DOHH2 (cell line): ENCODE data around the gene EDN1.

ENCODE experiments used
- H3F3A ChIP-seq: fragments of 200-600 bp; sonication (generic), shearing (Covaris generic); 2 replicates; pipeline ENCODE4 v1.6.0; 2016; ENCODE audit warnings: antibody characterized with exemption, mild to moderate bottlenecking; ENCODE audit not compliant: control insufficient read depth, insufficient read depth
- H3K27ac ChIP-seq: fragments of 200-600 bp; sonication (generic); 2 replicates; pipeline ENCODE4 v1.5.1; 2014; ENCODE audit warnings: low read depth, mild to moderate bottlenecking, low read length, moderate library complexity
- H3K27me3 ChIP-seq: fragments of 200-600 bp; sonication (generic); 2 replicates; pipeline ENCODE4 v1.6.1; 2014; ENCODE audit warnings: mild to moderate bottlenecking, low read length, mixed read lengths; ENCODE audit not compliant: control insufficient read depth
- H3K36me3 ChIP-seq: fragments of 200-600 bp; sonication (generic); 2 replicates; pipeline ENCODE4 v1.6.1; 2014; ENCODE audit warnings: mild to moderate bottlenecking, low read length, moderate library complexity, mixed read lengths; ENCODE audit not compliant: control insufficient read depth
- H3K4me1 ChIP-seq: fragments of 200-600 bp; sonication (generic); 2 replicates; pipeline ENCODE4 v1.6.1; 2014; ENCODE audit warnings: mild to moderate bottlenecking, low read length, mixed read lengths; ENCODE audit not compliant: control insufficient read depth
- H3K4me2 ChIP-seq: fragments of 200-600 bp; sonication (generic); 2 replicates; pipeline ENCODE4 v1.6.0; 2014; ENCODE audit warnings: mild to moderate bottlenecking, low read length, moderate library complexity
- H3K4me3 ChIP-seq: fragments of 200-600 bp; sonication (generic); 2 replicates; pipeline ENCODE4 v1.5.1; 2014; ENCODE audit warnings: mild to moderate bottlenecking, low read length, mixed read lengths
- H3K79me2 ChIP-seq: fragments of 200-600 bp; sonication (generic); 2 replicates; pipeline ENCODE4 v1.6.1; 2014; ENCODE audit warnings: mild to moderate bottlenecking, low read length, mixed read lengths; ENCODE audit not compliant: control insufficient read depth
- H3K9me2 ChIP-seq: fragments of 200-600 bp; sonication (generic); replicated peaks from 2 replicates; pipeline ENCODE4 v1.6.1; 2014; ENCODE audit warnings: mild to moderate bottlenecking, low read length, mixed read lengths; ENCODE audit not compliant: control insufficient read depth
- H3K9me3 ChIP-seq: fragments of 200-600 bp; sonication (generic); 2 replicates; pipeline ENCODE4 v1.6.1; 2014; ENCODE audit warnings: antibody characterized with exemption, low read length, mixed read lengths; ENCODE audit not compliant: control insufficient read depth, insufficient read depth
- H4K20me1 ChIP-seq: fragments of 200-600 bp; sonication (generic); 2 replicates; pipeline ENCODE4 v1.6.0; 2014; ENCODE audit warnings: low read depth, mild to moderate bottlenecking, antibody characterized with exemption, low read length, moderate library complexity; ENCODE audit not compliant: control insufficient read depth, insufficient read depth
- EZH2phosphoT487 ChIP-seq: fragments of 200-600 bp; sonication (generic); IDR thresholded peaks from 2 replicates; pipeline ENCODE4 v1.6.1; 2017; ENCODE audit warnings: borderline replicate concordance, mild to moderate bottlenecking, antibody characterized with exemption, low read length, moderate library complexity, mixed read lengths
- TF ChIP-seq, protein P1 (sequence below): fragments of 200-600 bp; sonication (generic); IDR thresholded peaks from one replicate; pipeline ENCODE4 v1.5.1; 2014; ENCODE audit warnings: antibody characterized with exemption, mild to moderate bottlenecking, low read depth, low read length; ENCODE audit not compliant: poor library complexity, severe bottlenecking

Gene EDN1

DNA sequence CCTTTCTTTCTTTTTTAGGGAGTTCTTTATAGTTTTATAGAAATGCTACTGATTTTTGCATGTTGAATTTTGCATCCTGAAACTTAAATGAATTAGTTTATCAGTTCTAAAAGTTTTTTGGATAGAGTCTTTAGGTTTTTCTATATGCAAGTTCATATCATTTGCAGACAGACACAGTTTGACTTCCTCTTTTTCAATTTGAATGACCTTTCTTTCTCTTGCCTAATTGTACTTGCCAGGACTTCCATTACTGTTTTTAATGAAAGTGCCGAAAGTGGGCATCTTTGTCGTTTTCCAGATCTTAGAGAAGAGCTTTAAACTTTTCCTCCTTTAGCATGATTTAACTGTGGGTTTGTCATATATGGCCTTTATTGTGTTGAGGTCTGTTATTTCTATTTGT, 21.1 kb upstream of the EDN1 start:
- Histone ChIP-seq H3K27me3 (no peaks in the 10 kb centered on the region; the same call in 1 of the 2 replicates), H3F3A (no peaks in the 10 kb centered on the region), H3K27ac (no peak overlapping the region), H3K9me3 (no peaks in the 10 kb centered on the region), H4K20me1 (no peaks in the 10 kb centered on the region), H3K4me1 (no peaks in the 10 kb centered on the region), H3K79me2 (no peaks in the 10 kb centered on the region), H3K4me2 (no peak overlapping the region), H3K36me3 (no peaks in the 10 kb centered on the region), H3K4me3 (no peak overlapping the region), H3K9me2 (no peaks in the 10 kb centered on the region)
- TF ChIP-seq EZH2phosphoT487: no peak
- TF ChIP-seq, protein P1, sequence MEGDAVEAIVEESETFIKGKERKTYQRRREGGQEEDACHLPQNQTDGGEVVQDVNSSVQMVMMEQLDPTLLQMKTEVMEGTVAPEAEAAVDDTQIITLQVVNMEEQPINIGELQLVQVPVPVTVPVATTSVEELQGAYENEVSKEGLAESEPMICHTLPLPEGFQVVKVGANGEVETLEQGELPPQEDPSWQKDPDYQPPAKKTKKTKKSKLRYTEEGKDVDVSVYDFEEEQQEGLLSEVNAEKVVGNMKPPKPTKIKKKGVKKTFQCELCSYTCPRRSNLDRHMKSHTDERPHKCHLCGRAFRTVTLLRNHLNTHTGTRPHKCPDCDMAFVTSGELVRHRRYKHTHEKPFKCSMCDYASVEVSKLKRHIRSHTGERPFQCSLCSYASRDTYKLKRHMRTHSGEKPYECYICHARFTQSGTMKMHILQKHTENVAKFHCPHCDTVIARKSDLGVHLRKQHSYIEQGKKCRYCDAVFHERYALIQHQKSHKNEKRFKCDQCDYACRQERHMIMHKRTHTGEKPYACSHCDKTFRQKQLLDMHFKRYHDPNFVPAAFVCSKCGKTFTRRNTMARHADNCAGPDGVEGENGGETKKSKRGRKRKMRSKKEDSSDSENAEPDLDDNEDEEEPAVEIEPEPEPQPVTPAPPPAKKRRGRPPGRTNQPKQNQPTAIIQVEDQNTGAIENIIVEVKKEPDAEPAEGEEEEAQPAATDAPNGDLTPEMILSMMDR: no peak

DNA sequence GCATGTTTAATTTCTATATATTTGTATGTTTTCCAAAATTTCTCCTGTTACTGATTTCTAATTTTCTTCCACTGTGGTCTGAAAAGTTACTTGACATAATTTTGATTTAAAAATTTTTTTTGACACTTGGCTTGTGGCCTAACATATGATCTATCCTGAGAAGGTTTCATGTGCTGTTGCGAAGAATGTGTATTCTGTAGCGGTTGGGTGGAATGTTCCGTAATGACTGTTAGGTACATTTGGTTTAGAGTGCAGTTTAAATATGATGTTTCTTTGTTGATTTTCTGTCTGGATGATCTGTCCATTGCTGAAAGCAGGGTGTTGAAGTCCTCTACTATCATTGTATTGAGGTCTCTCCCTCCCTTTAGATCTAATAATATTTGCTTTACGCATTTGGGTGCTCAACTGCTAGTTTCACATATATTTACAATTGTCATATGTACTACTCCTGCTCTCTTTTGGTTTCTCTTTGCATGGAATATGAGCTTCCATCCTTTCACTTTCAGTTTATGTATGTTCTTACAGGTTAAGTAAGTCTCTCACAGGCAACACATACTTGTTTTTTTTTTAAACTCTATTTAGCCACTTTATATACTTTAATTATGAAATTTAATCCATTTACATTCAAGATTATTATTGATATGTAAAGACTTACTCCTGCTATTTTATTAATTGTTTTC, 19.5 kb upstream of the EDN1 start:
- Histone ChIP-seq H3K4me2 (no peak overlapping the region), H3K9me2 (no peaks in the 10 kb centered on the region), H3K27ac (no peak overlapping the region), H3K4me1 (no peaks in the 10 kb centered on the region), H3F3A (no peaks in the 10 kb centered on the region), H3K4me3 (no peak overlapping the region), H4K20me1 (no peaks in the 10 kb centered on the region), H3K79me2 (no peaks in the 10 kb centered on the region), H3K9me3 (no peaks in the 10 kb centered on the region), H3K27me3 (no peaks in the 10 kb centered on the region), H3K36me3 (no peaks in the 10 kb centered on the region)
- TF ChIP-seq, protein P1: no peak
- no peak for TF ChIP-seq EZH2phosphoT487

DNA sequence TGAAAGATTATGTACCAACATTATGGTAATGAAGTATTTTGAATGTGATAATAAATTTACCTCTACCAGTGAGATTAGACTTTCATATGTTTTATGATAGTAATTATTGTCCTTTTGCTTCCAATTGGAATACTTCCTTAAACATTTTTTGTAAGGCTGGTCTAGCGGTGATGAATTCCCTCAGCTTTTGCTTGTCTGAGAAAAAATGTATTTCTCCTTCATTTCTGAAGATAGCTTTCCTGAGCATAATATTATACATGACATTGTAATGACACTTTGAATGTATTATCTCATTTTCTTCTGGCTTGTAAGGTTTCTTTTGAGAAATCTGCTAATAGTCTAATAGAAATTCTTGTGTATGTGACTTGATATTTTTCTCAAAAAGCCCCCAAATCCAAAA, 18.6 kb upstream of the EDN1 start:
- TF ChIP-seq, protein P1: no peak
- no peak for TF ChIP-seq EZH2phosphoT487
- Histone ChIP-seq H3K9me3 (no peaks in the 10 kb centered on the region), H3K36me3 (no peaks in the 10 kb centered on the region), H3K4me3 (no peak overlapping the region), H3K4me1 (no peaks in the 10 kb centered on the region), H3K27ac (no peak overlapping the region), H4K20me1 (no peaks in the 10 kb centered on the region), H3F3A (no peaks in the 10 kb centered on the region), H3K79me2 (no peaks in the 10 kb centered on the region), H3K27me3 (no peaks in the 10 kb centered on the region), H3K4me2 (no peak overlapping the region), H3K9me2 (no peaks in the 10 kb centered on the region)
